Measurements from ENCODE around the gene CNN2.

DNA sequence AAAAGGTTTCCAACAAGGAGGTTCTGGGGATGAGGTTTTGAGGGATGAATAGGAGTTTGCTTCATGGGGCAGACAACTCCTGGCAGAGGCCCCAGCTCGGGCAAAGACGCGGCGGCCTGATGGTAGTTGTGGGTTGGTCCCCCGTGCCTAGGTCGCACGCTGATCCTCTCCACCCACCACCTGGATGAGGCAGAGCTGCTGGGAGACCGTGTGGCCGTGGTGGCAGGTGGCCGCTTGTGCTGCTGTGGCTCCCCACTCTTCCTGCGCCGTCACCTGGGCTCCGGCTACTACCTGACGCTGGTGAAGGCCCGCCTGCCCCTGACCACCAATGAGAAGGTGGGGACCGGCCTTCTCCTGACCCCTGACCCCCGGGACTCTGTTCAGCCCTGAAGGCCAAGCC lies 25.4 kb downstream of the CNN2 start:
- no peak for TF ChIP-seq POLR2A (IDR thresholded peaks at IDR 0.05; ENCODE audit: low read depth, low read length)
- TF ChIP-seq POLR2AphosphoS5 (IDR thresholded peaks at IDR 0.05; ENCODE audit: low read depth, low read length), result no peak

Data from GM12892 (cell line).